HCT116 (cell line): Measurements from ENCODE around the gene DNAH10. TPM values are rescaled to one million over a fixed set of nuclear protein-coding genes. Genes with fewer than 3 reads are reported as not detected.

Experiments used
- ATAC-seq: fragments of 200-7000 bp; cut with Tn5 transposase; 2 replicates; pipeline ENCODE4 v1.9.1; 2020; ENCODE audit warnings: mild to moderate bottlenecking, moderate library complexity
- BruUV-seq: library from RNA; stranded (reverse); fragments of 400-500 nt; replicated peaks from 2 replicates; lab custom pipeline; 2021; lab: Mats Ljungman, UMichigan
- CTCF ChIA-PET: fragments of 300-600 bp; sonication (Branson Sonifier 250); formaldehyde crosslinking; loops from one replicate; lab custom pipeline; 2021; ENCODE audit warnings: antibody characterized with exemption; lab: Charles Lee
- POLR2A ChIA-PET: fragments of 300-600, 350-600 bp; sonication (Branson Sonifier 250); formaldehyde crosslinking; loops from one replicate; lab custom pipeline; 2021; ENCODE audit warnings: antibody characterized with exemption; lab: Charles Lee
- RAD21 ChIA-PET, 2 experiments: fragments of 300-600 bp; sonication (Branson Sonifier 250); formaldehyde crosslinking; loops; one replicate each; lab custom pipeline; 2023; ENCODE audit warnings: low total read pairs in 2 of 2; ENCODE audit not compliant: uncharacterized antibody in 2 of 2, unreplicated experiment in 2 of 2, low non-redundant PET in 1 of 2; lab: Charles Lee
- DNase-seq: peaks from one replicate; pipeline ENCODE4 v3.0.0-alpha.2; 2010; ENCODE audit warnings: low read depth, low spot score
- H2AFZ ChIP-seq: fragments of 200-600 bp; shearing (Covaris generic), sonication (generic); 2 replicates; pipeline ENCODE4 v1.6.1; 2017; ENCODE audit warnings: low read depth, mixed run types, mixed read lengths, antibody characterized with exemption, low read length; ENCODE audit not compliant: poor library complexity, severe bottlenecking
- H3K27ac ChIP-seq: 2 replicates; pipeline ENCODE4 v1.5.1; 2012; ENCODE audit warnings: low read depth, low read length
- H3K27me3 ChIP-seq: fragments of 200-600 bp; sonication (generic); 2 replicates; pipeline ENCODE4 v1.6.1; 2016; ENCODE audit warnings: mixed run types, low read length, mixed read lengths; ENCODE audit not compliant: insufficient read depth
- H3K36me3 ChIP-seq, 2 experiments: fragments of 200-500 bp in 1 of 2; fragments of 200-600 bp in 1 of 2; sonication (Bioruptor generic) in 1 of 2; sonication (generic) in 1 of 2; 2 replicates each; pipeline versions ENCODE4 v1.5.1 to v1.6.1; 2014 to 2016; ENCODE audit warnings: low read length in 2 of 2, inconsistent platforms in 1 of 2, mixed read lengths in 1 of 2, mixed run types in 1 of 2; ENCODE audit not compliant: insufficient read depth in 2 of 2, control insufficient read depth in 1 of 2
- H3K4me1 ChIP-seq, 2 experiments: fragments of 200-600 bp in 1 of 2; sonication (generic) in 1 of 2; 2 replicates each; pipeline versions ENCODE4 v1.5.1 to v1.6.1; 2012 to 2017; ENCODE audit warnings: low read length in 2 of 2, inconsistent platforms in 1 of 2, mild to moderate bottlenecking in 1 of 2, mixed read lengths in 1 of 2, mixed run types in 1 of 2, moderate library complexity in 1 of 2; ENCODE audit not compliant: insufficient read depth in 2 of 2, control insufficient read depth in 1 of 2
- H3K4me2 ChIP-seq: fragments of 200-600 bp; sonication (generic); 2 replicates; pipeline ENCODE4 v1.6.1; 2017; ENCODE audit warnings: mixed run types, low read length, mixed read lengths
- H3K4me3 ChIP-seq, 2 experiments: fragments of 200-600 bp in 1 of 2; sonication (generic) in 1 of 2; replicated peaks in 1 of 2; 2 replicates each; pipeline ENCODE4 v1.5.1; 2011 to 2016; ENCODE audit warnings: low read length in 2 of 2, control low read depth in 1 of 2, low read depth in 1 of 2, mild to moderate bottlenecking in 1 of 2, mixed read lengths in 1 of 2, mixed run types in 1 of 2
- H3K79me2 ChIP-seq: fragments of 200-600 bp; sonication (generic); 2 replicates; pipeline ENCODE4 v1.6.1; 2017; ENCODE audit warnings: mild to moderate bottlenecking, mixed run types, low read length, moderate library complexity, mixed read lengths; ENCODE audit not compliant: insufficient read depth
- H3K9ac ChIP-seq: fragments of 200-600 bp; sonication (generic); 2 replicates; pipeline ENCODE4 v1.6.1; 2016; ENCODE audit warnings: low read length, mixed read lengths
- H3K9me2 ChIP-seq: fragments of 200-600 bp; sonication (generic), shearing (Covaris generic); 2 replicates; pipeline ENCODE4 v1.6.1; 2017; ENCODE audit warnings: mixed run types, mild to moderate bottlenecking, moderate library complexity; ENCODE audit not compliant: insufficient read depth
- H3K9me3 ChIP-seq, 2 experiments: fragments of 200-500 bp in 1 of 2; fragments of 200-600 bp in 1 of 2; sonication (Bioruptor generic) in 1 of 2; sonication (generic) in 1 of 2; 2 replicates each; pipeline ENCODE4 v1.6.1; 2014 to 2017; ENCODE audit warnings: low read length in 2 of 2, mixed read lengths in 2 of 2, inconsistent platforms in 1 of 2, low read depth in 1 of 2, mild to moderate bottlenecking in 1 of 2, mixed run types in 1 of 2, moderate library complexity in 1 of 2; ENCODE audit not compliant: control insufficient read depth in 1 of 2, insufficient read depth in 1 of 2
- H4K20me1 ChIP-seq: fragments of 200-600 bp; sonication (generic), shearing (Covaris generic); 2 replicates; pipeline ENCODE4 v1.6.1; 2017; ENCODE audit warnings: mixed run types, mild to moderate bottlenecking, moderate library complexity; ENCODE audit not compliant: insufficient read depth
- CEBPB ChIP-seq: IDR thresholded peaks from 2 replicates; pipeline ENCODE4 v1.6.1; 2012; ENCODE audit warnings: low read depth
- EGR1 ChIP-seq: IDR thresholded peaks from 2 replicates; pipeline ENCODE4 v1.6.1; 2012; ENCODE audit warnings: low read depth
- EZH2 ChIP-seq: fragments of 200-600 bp; sonication (generic); IDR thresholded peaks from 2 replicates; pipeline ENCODE4 v1.6.1; 2017; ENCODE audit warnings: antibody characterized with exemption, mixed run types
- POLR2AphosphoS5 ChIP-seq: IDR thresholded peaks from 2 replicates; pipeline ENCODE4 v1.6.1; 2011; ENCODE audit warnings: mild to moderate bottlenecking, low read depth, low read length, moderate library complexity
- REST ChIP-seq: IDR thresholded peaks from 2 replicates; pipeline ENCODE4 v1.6.1; 2012; ENCODE audit warnings: low read depth
- SIN3A ChIP-seq: IDR thresholded peaks from 2 replicates; pipeline ENCODE4 v1.6.1; 2012; ENCODE audit warnings: low read depth
- SP1 ChIP-seq: IDR thresholded peaks from 2 replicates; pipeline ENCODE4 v1.6.1; 2012; ENCODE audit warnings: low read depth
- ZNF274 ChIP-seq: fragments of 200-500 bp; sonication (Bioruptor generic); IDR thresholded peaks from 2 replicates; pipeline ENCODE4 v1.6.1; 2014; ENCODE audit warnings: mild to moderate bottlenecking, low read depth, low read length, inconsistent platforms
- intact Hi-C: fragments of 100-400 bp; cut with micrococcal nuclease; formaldehyde crosslinking; loops from 2 replicates; pipeline ENCODE4 v1.10.0; 2022
- total RNA-seq: library from RNA; stranded (reverse); gene quantifications from one replicate; pipeline ENCODE4 v1.2.1, GENCODE V29; 2021; ENCODE audit not compliant: unreplicated experiment
- TF ChIP-seq, protein P1 (sequence below): IDR thresholded peaks from 2 replicates; pipeline ENCODE4 v1.6.1; 2011; ENCODE audit warnings: mild to moderate bottlenecking, low read length, moderate library complexity; ENCODE audit not compliant: insufficient replicate concordance; ENCODE audit errors: extremely low read depth
- TF ChIP-seq, protein P2 (sequence below): IDR thresholded peaks from 2 replicates; pipeline ENCODE4 v1.6.1; 2012

DNAH10 gene
- total RNA-seq, 1 experiment from 2014 or later: 1.3 TPM

- Histone ChIP-seq H3K36me3 (peaks cover 12 to 16% of the 10 kb centered on the region in 2 experiments; a peak in 3 of 4 replicates), H3K27ac (no peak overlapping the region), H3K9me2 (no peaks in the 10 kb centered on the region), H3K79me2 (no peaks in the 10 kb centered on the region), H3K4me2 (no peak overlapping the region), H3K9me3 (no peaks in the 10 kb centered on the region), H2AFZ (no peak overlapping the region), H3K4me1 (no peaks in the 10 kb centered on the region), H3K9ac (no peak overlapping the region), H3K4me3 (no peak overlapping the region), H4K20me1 (no peaks in the 10 kb centered on the region), H3K27me3 (no peaks in the 10 kb centered on the region)
- no TSS peak for BruUV-seq
- TF ChIP-seq POLR2AphosphoS5 (no peak), EGR1 (no peak), REST (no peak), ZNF274 (no peak), SIN3A (no peak), CEBPB (no peak), EZH2 (no peak), SP1 (no peak)
- TF ChIP-seq, protein P1, sequence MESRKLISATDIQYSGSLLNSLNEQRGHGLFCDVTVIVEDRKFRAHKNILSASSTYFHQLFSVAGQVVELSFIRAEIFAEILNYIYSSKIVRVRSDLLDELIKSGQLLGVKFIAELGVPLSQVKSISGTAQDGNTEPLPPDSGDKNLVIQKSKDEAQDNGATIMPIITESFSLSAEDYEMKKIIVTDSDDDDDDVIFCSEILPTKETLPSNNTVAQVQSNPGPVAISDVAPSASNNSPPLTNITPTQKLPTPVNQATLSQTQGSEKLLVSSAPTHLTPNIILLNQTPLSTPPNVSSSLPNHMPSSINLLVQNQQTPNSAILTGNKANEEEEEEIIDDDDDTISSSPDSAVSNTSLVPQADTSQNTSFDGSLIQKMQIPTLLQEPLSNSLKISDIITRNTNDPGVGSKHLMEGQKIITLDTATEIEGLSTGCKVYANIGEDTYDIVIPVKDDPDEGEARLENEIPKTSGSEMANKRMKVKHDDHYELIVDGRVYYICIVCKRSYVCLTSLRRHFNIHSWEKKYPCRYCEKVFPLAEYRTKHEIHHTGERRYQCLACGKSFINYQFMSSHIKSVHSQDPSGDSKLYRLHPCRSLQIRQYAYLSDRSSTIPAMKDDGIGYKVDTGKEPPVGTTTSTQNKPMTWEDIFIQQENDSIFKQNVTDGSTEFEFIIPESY: no peak
- TF ChIP-seq, protein P2, sequence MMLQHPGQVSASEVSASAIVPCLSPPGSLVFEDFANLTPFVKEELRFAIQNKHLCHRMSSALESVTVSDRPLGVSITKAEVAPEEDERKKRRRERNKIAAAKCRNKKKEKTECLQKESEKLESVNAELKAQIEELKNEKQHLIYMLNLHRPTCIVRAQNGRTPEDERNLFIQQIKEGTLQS: no peak
- ATAC-seq (no peak), DNase-seq (no peak)
- ChIA-PET RAD21 (no interaction called here), POLR2A (no interaction called here), CTCF (no interaction called here)
- intact Hi-C loops: no loop called here
Measured at GRCh38 chr12:123748161-123748560, 13.9 kb upstream of the DNAH10 start.
